CD4-positive, alpha-beta T cell treated with Interleukin-15 for 1 hour (primary cell): ENCODE measurements around the gene TERB2.
"Not testable (repeated sequence)": the region's sequence is repeated elsewhere in the genome, so short reads cannot be mapped to it uniquely, and the experiment has no call there.

Experiments
- DNase-seq: peaks from one replicate; pipeline ENCODE4 v3.0.0-alpha.2; 2020

The TERB2 gene

GRCh38 chr15:44956388-44956787 is at the start of gene TERB2:
Gene TERB2, plus strand, starts transcription at chr15:44956687. Its CDS starts 32 bp downstream, at chr15:44956719.
- DNase-seq = no peak

GRCh38 chr15:44909423-44909822 is 47.1 kb upstream of the TERB2 start:
- DNase-seq = no peak

- no peak for DNase-seq
Observed at GRCh38 chr15:44910981-44911625, 45.4 kb upstream of the TERB2 start.

- not testable (repeated sequence) for DNase-seq
Observed at GRCh38 chr15:44912186-44912585, 44.3 kb upstream of the TERB2 start.

GRCh38 chr15:44912974-44913448 is 43.5 kb upstream of the TERB2 start:
- not testable (repeated sequence) for DNase-seq

- no peak for DNase-seq
Observed at GRCh38 chr15:44918136-44918535, 38.4 kb upstream of the TERB2 start.

GRCh38 chr15:44928658-44929057 is 27.8 kb upstream of the TERB2 start:
- not testable (repeated sequence) for DNase-seq

- DNase-seq = not testable (repeated sequence)
Observed at GRCh38 chr15:44930283-44930682, 26.2 kb upstream of the TERB2 start.

- DNase-seq = not testable (repeated sequence)
Observed at GRCh38 chr15:44958302-44958701, 1.8 kb downstream of the TERB2 start.

- DNase-seq = no peak
Observed at GRCh38 chr15:44968475-44968874, 12.0 kb downstream of the TERB2 start.

GRCh38 chr15:44971036-44971435 is 14.5 kb downstream of the TERB2 start:
- DNase-seq = no peak

- not testable (repeated sequence) for DNase-seq
Observed at GRCh38 chr15:44976183-44976582, 19.7 kb downstream of the TERB2 start.

- not testable (repeated sequence) for DNase-seq
Observed at GRCh38 chr15:44977781-44978180, 21.3 kb downstream of the TERB2 start.

GRCh38 chr15:44979617-44980339 is 23.3 kb downstream of the TERB2 start:
- not testable (repeated sequence) for DNase-seq

- DNase-seq = not testable (repeated sequence)
Observed at GRCh38 chr15:44984144-44984543, 27.7 kb downstream of the TERB2 start.

- not testable (repeated sequence) for DNase-seq
Observed at GRCh38 chr15:44986346-44987055, 30.0 kb downstream of the TERB2 start.

GRCh38 chr15:44987711-44988110 is 31.2 kb downstream of the TERB2 start:
- DNase-seq = not testable (repeated sequence)

- not testable (repeated sequence) for DNase-seq
Observed at GRCh38 chr15:44988184-44988869, 31.8 kb downstream of the TERB2 start.

GRCh38 chr15:44988870-44989219 is 32.4 kb downstream of the TERB2 start:
- not testable (repeated sequence) for DNase-seq

GRCh38 chr15:44997632-44998031 is 41.1 kb downstream of the TERB2 start:
- DNase-seq = not testable (repeated sequence)

GRCh38 chr15:44999105-44999504 is 42.6 kb downstream of the TERB2 start:
- no peak for DNase-seq

- not testable (repeated sequence) for DNase-seq
Observed at GRCh38 chr15:45001180-45001579, 44.7 kb downstream of the TERB2 start.
